ENCODE measurements around the gene NUDT3. TPM values are rescaled to one million over a fixed set of nuclear protein-coding genes. Genes with fewer than 3 reads are reported as not detected.

The NUDT3 gene
- total RNA-seq, 1 experiment from 2014 or later = 41.7 TPM

DNA sequence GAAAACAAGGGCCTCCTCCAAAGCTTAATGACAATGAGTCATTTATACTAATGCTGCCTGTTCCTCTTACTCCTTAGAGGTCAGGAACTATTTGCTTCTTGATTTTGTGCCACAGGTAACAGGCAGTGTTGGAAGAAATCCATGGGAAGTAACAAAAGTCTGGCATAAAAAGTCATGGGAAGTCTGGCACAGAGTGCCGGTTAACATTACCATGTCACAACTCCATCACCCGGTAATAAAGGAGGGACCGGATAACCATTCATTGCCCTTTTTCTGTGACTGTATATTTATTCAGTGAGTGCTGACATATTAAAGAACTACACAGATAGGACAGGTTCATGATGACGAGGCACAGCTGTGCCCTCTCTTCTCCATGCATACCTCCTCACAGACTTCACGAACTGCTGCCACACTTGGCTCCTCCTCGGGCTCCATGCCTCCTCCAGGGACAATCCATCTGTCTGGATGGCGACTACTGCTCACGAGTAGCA, 50.9 kb downstream of the NUDT3 start:
- no peak overlapping the region for H3K4me3 ChIP-seq (ENCODE audit: low read length)
- H3K4me1 ChIP-seq (ENCODE audit: low read length) = peaks cover 75% of the 10 kb centered on the region
- H3K27ac ChIP-seq (ENCODE audit: low read length) = no peak overlapping the region
- H3K4me2 ChIP-seq (ENCODE audit: low read depth, low read length, poor library complexity, severe bottlenecking) = no peak overlapping the region
- no peak overlapping the region for H3K9ac ChIP-seq (ENCODE audit: low read length)
- H3K36me3 ChIP-seq (ENCODE audit: insufficient read depth, low read length) = peaks cover 12% of the 10 kb centered on the region; the same call in 1 of the 2 replicates
- no peaks in the 10 kb centered on the region for H3K9me3 ChIP-seq (ENCODE audit: low read length)
- no peaks in the 10 kb centered on the region for H3K27me3 ChIP-seq (ENCODE audit: low read length)
- peaks cover 100% of the 10 kb centered on the region for H3K79me2 ChIP-seq (ENCODE audit: low read length)
- H2AFZ ChIP-seq (ENCODE audit: low read length) = no peak overlapping the region
- no peaks in the 10 kb centered on the region for H3K9me2 ChIP-seq (replicated peaks; ENCODE audit: insufficient read depth, low read length)
- H4K20me1 ChIP-seq (ENCODE audit: insufficient read depth, low read depth, low read length) = no peaks in the 10 kb centered on the region
- DNase-seq = no peak

DNA sequence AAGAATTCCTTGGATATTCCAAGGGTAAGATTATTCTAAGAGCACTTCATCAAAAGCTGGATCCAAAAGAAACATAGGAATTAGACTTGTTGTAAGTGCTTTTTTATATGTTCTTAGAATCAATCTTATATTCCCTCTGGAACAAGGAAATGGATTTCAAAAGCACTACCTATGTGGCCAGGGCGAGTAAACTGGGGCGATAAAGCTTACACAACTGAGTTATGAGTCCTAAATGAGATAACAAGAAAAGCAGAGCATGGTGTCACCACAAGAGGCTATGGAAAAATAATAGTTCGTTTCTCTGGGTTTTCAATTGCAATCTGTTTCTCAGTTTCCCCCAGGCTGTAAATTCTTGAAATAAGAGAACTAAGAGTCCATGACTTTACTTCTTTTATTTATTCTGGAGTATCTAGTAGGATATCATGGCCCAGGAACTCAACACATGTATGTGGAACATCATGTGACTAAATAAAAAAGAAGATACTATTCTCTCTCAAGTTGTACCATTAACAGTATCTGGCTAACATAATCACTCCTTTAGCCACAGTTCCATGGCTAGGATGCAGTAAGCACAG, 51.5 kb downstream of the NUDT3 start:
- Histone ChIP-seq H3K27ac (ENCODE audit: low read length) (peak overlapping the region; percentile 69), H3K9me3 (ENCODE audit: low read length) (no peaks in the 10 kb centered on the region), H3K9ac (ENCODE audit: low read length) (no peak overlapping the region), H2AFZ (ENCODE audit: low read length) (no peak overlapping the region), H3K9me2 (replicated peaks; ENCODE audit: insufficient read depth, low read length) (no peaks in the 10 kb centered on the region), H3K4me1 (ENCODE audit: low read length) (peaks cover 79% of the 10 kb centered on the region), H3K79me2 (ENCODE audit: low read length) (peaks cover 100% of the 10 kb centered on the region), H3K4me3 (ENCODE audit: low read length) (no peak overlapping the region), H3K36me3 (ENCODE audit: insufficient read depth, low read length) (peaks cover 12% of the 10 kb centered on the region; the same call in 1 of the 2 replicates), H3K4me2 (ENCODE audit: low read depth, low read length, poor library complexity, severe bottlenecking) (peak overlapping the region; percentile 37), H3K27me3 (ENCODE audit: low read length) (no peaks in the 10 kb centered on the region), H4K20me1 (ENCODE audit: insufficient read depth, low read depth, low read length) (no peaks in the 10 kb centered on the region)
- no peak for DNase-seq

DNA sequence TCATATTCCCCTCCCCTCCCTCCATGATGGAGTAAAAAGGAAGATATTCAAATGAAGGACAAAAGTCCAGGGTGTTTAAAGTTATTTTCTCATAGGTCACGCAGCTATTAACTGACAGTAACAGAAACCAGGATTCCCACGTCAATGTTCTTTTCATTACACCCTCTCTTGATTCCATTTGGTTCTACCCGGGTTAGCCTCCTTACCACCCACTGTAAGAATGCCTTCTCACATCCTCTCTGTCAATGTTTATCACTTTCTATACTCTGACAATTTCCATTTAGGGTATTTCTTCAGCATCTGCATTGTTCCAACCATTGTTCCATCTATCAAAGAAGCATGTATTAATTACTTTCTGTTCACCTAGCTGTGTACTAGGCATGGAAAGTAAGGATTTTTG, 52.1 kb downstream of the NUDT3 start:
- Histone ChIP-seq H3K36me3 (ENCODE audit: insufficient read depth, low read length) (peaks cover 12% of the 10 kb centered on the region; the same call in 1 of the 2 replicates), H3K4me1 (ENCODE audit: low read length) (peaks cover 81% of the 10 kb centered on the region), H3K4me2 (ENCODE audit: low read depth, low read length, poor library complexity, severe bottlenecking) (peak overlapping the region; percentile 37), H3K9me3 (ENCODE audit: low read length) (no peaks in the 10 kb centered on the region), H2AFZ (ENCODE audit: low read length) (no peak overlapping the region), H4K20me1 (ENCODE audit: insufficient read depth, low read depth, low read length) (no peaks in the 10 kb centered on the region), H3K27me3 (ENCODE audit: low read length) (no peaks in the 10 kb centered on the region), H3K9me2 (replicated peaks; ENCODE audit: insufficient read depth, low read length) (no peaks in the 10 kb centered on the region), H3K4me3 (ENCODE audit: low read length) (no peak overlapping the region), H3K27ac (ENCODE audit: low read length) (peak overlapping the region; percentile 69), H3K79me2 (ENCODE audit: low read length) (peaks cover 95% of the 10 kb centered on the region), H3K9ac (ENCODE audit: low read length) (no peak overlapping the region)
- DNase-seq = no peak

- Histone ChIP-seq H3K4me2 (ENCODE audit: low read depth, low read length, poor library complexity, severe bottlenecking) (peak overlapping the region; percentile 37), H3K27ac (ENCODE audit: low read length) (peak overlapping the region; percentile 69), H3K9me2 (replicated peaks; ENCODE audit: insufficient read depth, low read length) (no peaks in the 10 kb centered on the region), H2AFZ (ENCODE audit: low read length) (no peak overlapping the region), H3K27me3 (ENCODE audit: low read length) (no peaks in the 10 kb centered on the region), H3K4me1 (ENCODE audit: low read length) (peaks cover 83% of the 10 kb centered on the region), H3K9me3 (ENCODE audit: low read length) (no peaks in the 10 kb centered on the region), H3K36me3 (ENCODE audit: insufficient read depth, low read length) (peaks cover 12% of the 10 kb centered on the region; the same call in 1 of the 2 replicates), H3K9ac (ENCODE audit: low read length) (no peak overlapping the region), H3K79me2 (ENCODE audit: low read length) (peaks cover 92% of the 10 kb centered on the region), H3K4me3 (ENCODE audit: low read length) (no peak overlapping the region), H4K20me1 (ENCODE audit: insufficient read depth, low read depth, low read length) (no peaks in the 10 kb centered on the region)
- DNase-seq = no peak
Observed at GRCh38 chr6:34339971-34340370, 52.5 kb downstream of the NUDT3 start.

- Histone ChIP-seq H3K36me3 (ENCODE audit: insufficient read depth, low read length) (peaks cover 12% of the 10 kb centered on the region; the same call in 1 of the 2 replicates), H3K4me3 (ENCODE audit: low read length) (no peak overlapping the region), H3K4me2 (ENCODE audit: low read depth, low read length, poor library complexity, severe bottlenecking) (peak overlapping the region; percentile 37), H3K27ac (ENCODE audit: low read length) (peak overlapping the region; percentile 69), H2AFZ (ENCODE audit: low read length) (no peak overlapping the region), H3K9ac (ENCODE audit: low read length) (no peak overlapping the region), H3K27me3 (ENCODE audit: low read length) (no peaks in the 10 kb centered on the region), H4K20me1 (ENCODE audit: insufficient read depth, low read depth, low read length) (no peaks in the 10 kb centered on the region), H3K79me2 (ENCODE audit: low read length) (peaks cover 92% of the 10 kb centered on the region), H3K9me2 (replicated peaks; ENCODE audit: insufficient read depth, low read length) (no peaks in the 10 kb centered on the region), H3K9me3 (ENCODE audit: low read length) (no peaks in the 10 kb centered on the region), H3K4me1 (ENCODE audit: low read length) (peaks cover 89% of the 10 kb centered on the region)
- DNase-seq = no peak
Observed at GRCh38 chr6:34339432-34339831, 53.0 kb downstream of the NUDT3 start.

DNA sequence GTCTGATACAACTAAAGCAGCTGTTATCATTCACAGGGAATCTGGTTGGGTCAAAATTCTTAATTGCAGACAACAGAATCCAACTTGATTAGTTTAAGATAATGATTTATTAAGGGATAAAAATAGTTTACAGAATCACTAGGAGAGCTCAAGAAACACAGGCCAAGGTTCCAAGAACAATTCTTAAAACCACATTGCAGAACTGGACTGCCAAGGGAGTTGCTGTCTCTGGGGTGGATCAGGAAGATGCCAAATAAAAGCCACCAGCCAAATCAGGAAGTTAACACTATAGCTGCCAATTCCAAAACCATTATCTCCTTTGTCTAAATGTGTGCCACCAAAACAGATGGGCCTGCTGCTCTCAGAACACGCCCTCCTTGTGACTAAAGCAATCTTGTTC, 53.7 kb downstream of the NUDT3 start:
- Histone ChIP-seq H4K20me1 (ENCODE audit: insufficient read depth, low read depth, low read length) (no peaks in the 10 kb centered on the region), H3K9me2 (replicated peaks; ENCODE audit: insufficient read depth, low read length) (no peaks in the 10 kb centered on the region), H3K36me3 (ENCODE audit: insufficient read depth, low read length) (peaks cover 12% of the 10 kb centered on the region; the same call in 1 of the 2 replicates), H3K4me2 (ENCODE audit: low read depth, low read length, poor library complexity, severe bottlenecking) (peak overlapping the region; percentile 37), H3K9ac (ENCODE audit: low read length) (no peak overlapping the region), H3K4me1 (ENCODE audit: low read length) (peaks cover 90% of the 10 kb centered on the region), H3K79me2 (ENCODE audit: low read length) (peaks cover 92% of the 10 kb centered on the region), H3K9me3 (ENCODE audit: low read length) (no peaks in the 10 kb centered on the region), H2AFZ (ENCODE audit: low read length) (no peak overlapping the region), H3K27me3 (ENCODE audit: low read length) (no peaks in the 10 kb centered on the region), H3K4me3 (ENCODE audit: low read length) (no peak overlapping the region), H3K27ac (ENCODE audit: low read length) (peak overlapping the region; percentile 69)
- DNase-seq = no peak

- Histone ChIP-seq H3K79me2 (ENCODE audit: low read length) (peaks cover 92% of the 10 kb centered on the region), H2AFZ (ENCODE audit: low read length) (no peak overlapping the region), H3K9me3 (ENCODE audit: low read length) (no peaks in the 10 kb centered on the region), H3K9me2 (replicated peaks; ENCODE audit: insufficient read depth, low read length) (no peaks in the 10 kb centered on the region), H3K27me3 (ENCODE audit: low read length) (no peaks in the 10 kb centered on the region), H3K9ac (ENCODE audit: low read length) (no peak overlapping the region), H3K27ac (ENCODE audit: low read length) (peak overlapping the region; percentile 69), H3K36me3 (ENCODE audit: insufficient read depth, low read length) (peaks cover 12% of the 10 kb centered on the region; the same call in 1 of the 2 replicates), H4K20me1 (ENCODE audit: insufficient read depth, low read depth, low read length) (no peaks in the 10 kb centered on the region), H3K4me2 (ENCODE audit: low read depth, low read length, poor library complexity, severe bottlenecking) (peak overlapping the region; percentile 37), H3K4me3 (ENCODE audit: low read length) (no peak overlapping the region), H3K4me1 (ENCODE audit: low read length) (peaks cover 91% of the 10 kb centered on the region)
- no peak for DNase-seq
Observed at GRCh38 chr6:34338377-34338776, 54.1 kb downstream of the NUDT3 start.

DNA sequence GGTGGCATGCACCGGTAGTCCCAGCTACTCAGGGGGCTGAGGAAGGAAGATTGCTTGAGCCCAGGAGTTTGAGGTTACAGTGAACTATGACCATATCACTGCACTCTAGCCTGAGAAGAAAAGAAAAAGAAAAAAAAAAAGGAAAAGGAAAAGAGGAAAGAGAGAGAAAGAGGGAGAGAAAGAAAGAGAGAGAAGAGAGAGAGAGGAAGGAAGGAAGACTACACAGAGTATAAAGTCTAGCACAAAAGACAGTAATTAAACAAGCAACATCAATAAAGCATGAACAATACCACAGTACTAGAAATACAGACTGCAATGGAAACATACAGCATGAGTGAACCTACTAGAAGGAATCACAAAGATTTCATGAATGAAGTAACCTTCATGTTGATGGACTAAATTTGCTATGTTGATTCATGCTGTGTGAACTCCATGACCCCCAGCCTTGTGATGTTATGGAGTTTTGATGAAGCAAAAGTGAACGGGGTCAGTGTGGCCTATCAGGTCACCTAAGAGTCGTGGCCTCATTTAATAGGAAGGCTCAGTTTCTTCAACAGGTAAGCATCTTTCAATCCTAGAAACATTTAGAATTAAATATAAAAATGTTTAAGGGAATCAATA, 57.6 kb downstream of the NUDT3 start:
- no peak for DNase-seq
- H3K9ac ChIP-seq (ENCODE audit: low read length) = no peak overlapping the region; the same call in 1 of the 2 replicates
- H3K79me2 ChIP-seq (ENCODE audit: low read length) = peaks cover 91% of the 10 kb centered on the region
- peak overlapping the region; percentile 75 for H3K4me2 ChIP-seq (ENCODE audit: low read depth, low read length, poor library complexity, severe bottlenecking)
- H3K27ac ChIP-seq (ENCODE audit: low read length) = peak overlapping the region; percentile 88
- H3K9me2 ChIP-seq (replicated peaks; ENCODE audit: insufficient read depth, low read length) = no peaks in the 10 kb centered on the region
- peaks cover 79% of the 10 kb centered on the region for H3K4me1 ChIP-seq (ENCODE audit: low read length)
- no peaks in the 10 kb centered on the region for H3K9me3 ChIP-seq (ENCODE audit: low read length)
- no peaks in the 10 kb centered on the region for H3K27me3 ChIP-seq (ENCODE audit: low read length)
- H2AFZ ChIP-seq (ENCODE audit: low read length) = no peak overlapping the region
- 0 out of 2 replicates have a peak, but pooled peaks cover 8% of the 10 kb centered on the region for H3K36me3 ChIP-seq (ENCODE audit: insufficient read depth, low read length)
- H3K4me3 ChIP-seq (ENCODE audit: low read length) = no peak overlapping the region
- no peaks in the 10 kb centered on the region for H4K20me1 ChIP-seq (ENCODE audit: insufficient read depth, low read depth, low read length)
